Left kidney (tissue), 2 donors: ENCODE data around the gene CELF2. TPM values are rescaled to one million over a fixed set of nuclear protein-coding genes. Genes with fewer than 3 reads are reported as not detected.
"Not testable (repeated sequence)": the region's sequence is repeated elsewhere in the genome, so short reads cannot be mapped to it uniquely, and the experiment has no call there.

Experiments used
- DNase-seq: peaks from one replicate; pipeline ENCODE4 v3.0.0-alpha.2; 2013
- polyA plus RNA-seq: library from polyadenylated mRNA; unstranded; fragments of 120-200 nt; gene quantifications from one replicate; pipeline ENCODE4 v1.2.1, GENCODE V29; 2013; ENCODE audit not compliant: insufficient read length

The CELF2 gene
- polyA plus RNA-seq, 1 donor: 12.5 TPM

DNA sequence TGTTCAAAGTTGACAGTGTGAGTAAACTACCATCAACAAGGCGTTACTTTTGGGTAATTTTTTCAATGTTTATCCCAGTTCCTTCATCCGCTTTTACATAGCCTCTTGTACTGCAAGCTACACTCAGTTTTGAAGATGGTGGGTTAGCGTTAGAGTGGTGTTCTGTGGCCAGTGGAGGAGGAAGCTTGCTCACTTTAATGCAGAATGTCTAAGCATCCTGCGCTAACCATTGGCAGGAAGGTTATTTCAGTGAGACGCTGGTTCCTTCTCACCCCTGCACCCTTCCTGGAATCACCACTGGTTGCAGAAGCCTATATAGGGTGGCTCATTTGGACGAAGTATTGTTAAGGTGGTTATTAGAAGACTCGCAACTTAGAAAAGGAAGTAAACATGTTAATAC, 159.1 kb downstream of the CELF2 start:
- no peak for DNase-seq

DNA sequence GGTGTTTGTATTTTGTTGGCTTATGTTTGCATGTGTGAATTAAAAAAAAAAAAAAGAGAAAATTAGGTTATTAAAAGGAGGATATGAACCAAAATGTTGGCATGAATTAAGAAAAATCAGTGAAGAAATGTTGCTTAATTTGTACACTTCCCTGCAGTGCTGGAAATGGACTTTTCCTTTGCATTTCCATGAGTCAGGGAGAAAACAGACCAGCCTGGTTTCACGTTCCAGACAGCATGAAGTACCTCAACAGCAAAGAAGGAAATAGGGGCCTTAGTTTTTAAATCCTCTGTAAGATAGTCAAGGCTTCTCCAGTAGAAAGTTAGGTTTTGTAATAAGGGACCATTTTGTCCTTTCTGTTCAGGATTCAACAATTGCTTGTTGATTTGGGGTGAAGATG, 159.7 kb downstream of the CELF2 start:
- DNase-seq: no peak

DNA sequence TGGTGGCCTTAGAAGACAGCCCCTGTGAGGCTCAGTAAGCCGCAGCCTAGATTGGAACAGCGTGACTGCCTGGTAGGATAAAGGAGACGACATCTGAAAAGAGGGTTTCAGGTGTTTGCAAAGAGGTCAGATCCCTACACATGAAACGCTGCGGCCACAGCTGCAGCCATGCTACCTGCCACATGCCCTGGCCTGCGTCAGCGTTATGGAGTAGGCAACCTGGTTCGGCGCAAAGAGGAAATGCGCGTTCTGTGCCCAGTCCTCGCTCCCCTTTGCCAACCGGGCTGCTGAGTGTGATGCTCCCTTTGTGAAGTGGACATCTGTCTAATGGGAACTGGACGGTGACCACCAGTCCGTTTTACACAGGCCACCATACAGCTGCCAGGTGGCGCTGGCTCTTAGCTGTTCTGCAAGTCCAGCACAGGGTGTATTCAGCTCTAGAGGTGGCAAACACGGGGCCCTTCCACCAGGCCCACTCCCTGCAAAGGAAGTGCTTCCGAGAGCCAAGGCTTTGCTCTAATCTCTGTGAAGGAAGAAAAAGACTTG, 160.3 kb downstream of the CELF2 start:
- no peak for DNase-seq

DNA sequence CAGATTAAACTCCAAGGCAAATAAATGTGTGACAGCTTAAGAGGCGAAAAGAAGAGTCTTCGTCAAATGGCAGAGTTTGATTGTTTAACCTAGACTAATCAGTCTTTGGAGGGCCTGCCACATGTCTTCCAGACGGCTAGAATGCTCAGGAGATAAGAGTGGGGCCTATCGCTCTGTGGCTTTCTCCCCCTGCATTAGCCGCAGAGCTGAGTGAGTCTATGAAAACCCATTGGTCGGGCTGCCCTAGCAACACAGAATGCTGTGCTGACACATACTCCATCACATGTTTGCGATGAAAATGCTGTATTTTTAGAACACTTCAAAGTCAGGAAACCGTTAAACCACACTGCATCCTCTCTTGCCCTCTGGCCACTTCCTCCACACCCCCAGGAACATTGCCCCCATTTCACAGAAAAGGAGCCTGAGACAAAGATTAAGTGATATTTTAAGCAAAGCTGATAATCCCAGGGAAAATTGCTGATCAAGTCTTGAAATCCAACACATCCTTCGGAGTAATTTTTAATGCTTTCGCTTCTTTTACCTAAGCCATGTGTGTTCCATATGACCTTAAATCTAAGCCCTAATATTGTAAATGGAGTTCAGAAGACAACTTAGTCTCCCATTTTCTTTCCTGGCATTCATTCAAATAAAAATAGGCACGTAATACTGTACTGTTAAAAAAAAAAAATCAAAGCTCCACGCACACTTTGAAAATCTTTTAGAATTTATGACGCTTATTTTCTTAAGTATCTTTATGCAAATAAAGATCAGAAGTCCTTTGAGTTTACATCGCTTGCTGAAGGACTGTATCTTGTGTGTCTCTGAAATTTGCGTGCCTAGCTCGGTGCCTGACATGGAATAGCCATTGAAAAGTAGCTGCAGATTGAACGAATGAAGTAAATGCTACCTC, 161.2 kb downstream of the CELF2 start:
- DNase-seq: no peak

DNA sequence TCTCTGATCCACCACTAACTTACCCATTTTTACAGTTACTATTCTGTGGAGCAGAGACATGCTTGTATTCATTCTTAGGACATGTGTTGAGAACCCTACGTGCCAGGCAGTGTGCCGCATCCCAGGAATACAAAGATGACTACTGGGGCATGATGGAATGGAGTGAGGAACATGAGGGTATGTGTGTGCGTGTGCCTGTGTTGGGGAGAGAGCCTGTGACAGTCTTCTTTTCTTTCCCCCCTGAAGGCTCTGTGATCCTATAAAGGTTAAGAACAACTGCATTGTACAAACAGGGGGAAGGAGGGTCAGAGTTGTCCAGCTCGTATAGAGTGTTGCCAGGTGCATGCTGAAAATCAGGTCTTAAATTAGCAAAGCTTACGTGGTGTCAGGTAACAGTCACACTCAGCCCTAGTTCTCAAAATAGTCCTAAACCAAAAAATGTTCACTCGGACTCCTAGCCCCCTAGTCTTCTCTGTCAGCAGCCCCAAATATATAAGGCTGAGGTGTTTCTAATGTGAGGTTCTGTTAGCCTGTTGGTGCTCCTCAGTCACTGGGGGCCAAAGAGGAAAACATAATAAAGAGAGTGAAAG, 161.9 kb downstream of the CELF2 start:
- DNase-seq: no peak

DNA sequence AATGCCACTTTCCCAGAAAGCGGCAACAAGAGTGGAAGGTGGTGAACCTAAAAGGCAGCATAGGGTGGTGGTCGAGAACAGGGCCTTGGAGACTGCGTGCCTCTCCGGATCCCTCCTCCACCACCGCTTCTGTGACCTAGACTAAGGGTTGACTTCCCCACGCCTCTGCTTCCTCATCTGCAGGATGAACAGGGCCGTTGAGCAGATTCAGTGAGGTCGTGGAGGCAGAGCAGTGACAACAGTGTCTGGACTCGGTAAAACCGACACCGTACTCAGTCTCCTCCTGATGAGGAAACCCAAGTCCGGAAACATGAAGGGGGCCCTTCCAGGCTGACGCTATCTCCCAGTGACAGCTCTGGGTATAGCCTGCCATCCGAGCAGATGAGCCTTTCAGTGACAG, 162.6 kb downstream of the CELF2 start:
- DNase-seq: no peak

DNA sequence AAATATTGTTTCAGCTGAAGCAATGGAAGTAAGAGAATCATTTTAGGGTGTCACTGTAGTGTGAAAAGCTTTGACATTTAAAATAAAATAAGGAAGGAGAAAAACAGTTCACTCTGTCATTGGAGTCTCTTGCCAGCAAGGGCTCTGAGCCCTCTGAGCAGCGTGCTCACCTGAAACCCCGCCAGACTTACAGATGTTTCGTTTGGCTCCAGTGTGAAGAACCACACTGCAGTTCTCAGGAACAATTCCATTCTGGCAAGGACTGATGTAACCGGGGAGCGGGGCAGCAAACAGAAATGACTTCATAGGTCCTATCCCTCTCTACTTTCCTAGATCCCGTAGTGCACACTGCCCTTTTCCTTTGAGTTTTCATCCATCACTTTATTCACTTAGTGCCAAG, 164.3 kb downstream of the CELF2 start:
- DNase-seq: no peak

DNA sequence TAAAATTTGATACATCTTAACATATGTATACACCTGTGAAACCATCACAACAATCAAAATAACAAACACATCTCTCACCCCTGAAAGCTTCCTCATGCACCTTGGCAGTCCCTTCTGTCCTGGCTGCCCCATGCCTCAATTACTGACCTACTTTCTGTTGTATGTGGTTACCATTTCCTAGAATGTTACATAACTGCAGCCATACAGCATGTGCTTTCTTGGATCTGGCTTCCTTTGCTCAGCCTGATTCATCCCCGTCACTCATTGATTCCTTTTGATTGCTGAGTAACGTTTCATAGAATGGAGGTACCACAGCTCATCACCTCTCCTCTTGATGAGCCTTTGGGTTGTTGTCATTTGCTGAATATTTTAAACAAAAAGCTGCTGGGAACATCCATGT, 165.3 kb downstream of the CELF2 start:
- no peak for DNase-seq

DNA sequence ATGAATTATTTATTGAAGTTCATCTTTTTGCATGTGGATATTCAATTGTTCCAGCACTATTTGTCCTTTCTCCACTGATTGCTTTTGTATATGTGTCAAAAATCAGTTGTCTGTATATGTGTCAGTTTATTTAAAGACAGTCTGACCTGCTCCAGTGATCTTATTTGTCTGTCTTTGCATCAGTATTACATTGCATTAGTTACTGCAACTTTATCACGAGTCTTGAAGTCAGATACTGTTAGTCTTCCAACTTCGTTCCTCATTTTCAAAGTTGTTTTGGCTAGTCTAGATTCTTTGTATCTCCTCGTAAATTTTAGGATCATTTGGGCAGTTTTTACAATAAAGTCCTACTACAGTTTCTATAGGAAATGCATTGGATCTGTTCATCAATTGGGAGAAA, 166.4 kb downstream of the CELF2 start:
- DNase-seq: no peak

DNA sequence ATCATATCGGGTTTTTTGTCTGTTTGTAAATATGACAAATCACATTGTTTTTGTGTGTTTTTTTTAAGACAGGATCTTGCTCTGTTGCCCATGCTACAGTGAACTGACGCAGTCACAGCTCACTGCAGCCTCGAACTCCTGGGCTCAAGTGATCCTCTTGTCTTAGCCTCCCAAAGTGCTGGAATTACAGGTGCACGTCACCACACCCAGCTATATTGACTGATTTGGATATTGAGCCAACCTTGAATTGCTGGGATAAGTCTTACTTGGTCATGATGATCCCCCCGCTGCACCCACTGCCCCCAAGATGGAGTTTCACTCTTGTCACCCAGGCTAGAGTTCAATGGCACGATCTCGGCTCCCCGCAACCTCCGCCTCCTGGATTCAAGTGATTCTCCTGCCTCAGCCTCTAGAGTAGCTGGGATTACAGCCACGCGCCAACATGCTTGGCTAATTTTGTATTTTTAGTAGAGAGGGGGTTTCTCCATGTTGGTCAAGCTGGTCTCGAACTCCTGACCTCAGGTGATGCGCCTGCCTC, 167.5 kb downstream of the CELF2 start:
- not testable (repeated sequence) for DNase-seq

DNA sequence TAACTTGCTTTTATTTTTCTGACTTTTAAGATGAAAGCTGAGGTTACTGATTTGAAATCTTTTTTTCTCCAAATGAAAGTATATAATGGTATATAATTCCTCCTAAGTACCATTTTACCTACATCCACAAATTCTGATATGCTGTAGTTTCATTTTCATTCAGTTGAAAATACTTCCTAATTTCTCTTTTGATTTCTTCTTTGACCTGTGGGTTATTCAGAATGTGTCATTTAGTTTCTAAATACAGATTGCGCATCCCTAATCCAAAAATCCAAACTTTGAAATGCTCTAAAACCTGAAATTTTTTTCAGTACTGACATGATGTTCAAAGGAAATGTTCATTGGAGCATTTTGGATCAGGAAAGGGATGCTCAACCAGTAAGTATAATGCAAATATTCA, 168.7 kb downstream of the CELF2 start:
- no peak for DNase-seq

DNA sequence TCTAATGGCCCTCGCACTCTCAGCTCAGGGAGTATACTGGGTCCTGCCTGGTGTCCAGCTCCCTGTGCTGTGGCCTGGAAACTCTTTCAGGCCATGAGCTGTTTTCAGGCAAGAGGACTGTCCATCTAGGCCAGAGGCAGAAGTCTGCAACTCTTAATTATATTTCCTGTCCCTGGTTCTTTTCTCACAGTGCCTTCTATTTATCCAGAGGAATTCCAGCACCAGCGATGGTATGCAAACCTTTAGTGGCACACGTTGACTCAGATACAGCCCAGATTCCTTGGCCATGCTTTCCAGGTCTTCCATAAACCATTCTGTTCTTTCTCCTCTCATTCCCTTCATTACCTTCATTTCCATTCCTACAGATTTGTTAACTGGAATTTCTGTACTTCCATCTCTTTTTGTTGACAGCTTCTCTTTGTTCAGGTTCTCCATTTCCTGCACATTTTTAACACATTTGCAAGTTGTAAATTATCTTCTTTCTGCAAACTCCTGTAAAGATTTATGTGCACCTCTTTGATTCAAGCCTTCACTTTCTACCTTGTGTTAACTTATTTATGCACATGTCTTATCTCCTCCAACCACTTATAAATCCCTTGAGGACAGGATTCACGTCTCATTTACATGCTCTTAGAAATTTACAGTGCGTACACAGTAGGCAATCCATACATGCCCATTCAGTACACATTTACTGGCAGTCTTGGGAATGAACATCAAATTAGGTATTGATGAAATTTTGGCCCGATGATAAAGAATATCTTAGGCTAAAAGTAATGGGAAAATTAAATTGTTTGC, 172.1 kb downstream of the CELF2 start:
- no peak for DNase-seq

DNA sequence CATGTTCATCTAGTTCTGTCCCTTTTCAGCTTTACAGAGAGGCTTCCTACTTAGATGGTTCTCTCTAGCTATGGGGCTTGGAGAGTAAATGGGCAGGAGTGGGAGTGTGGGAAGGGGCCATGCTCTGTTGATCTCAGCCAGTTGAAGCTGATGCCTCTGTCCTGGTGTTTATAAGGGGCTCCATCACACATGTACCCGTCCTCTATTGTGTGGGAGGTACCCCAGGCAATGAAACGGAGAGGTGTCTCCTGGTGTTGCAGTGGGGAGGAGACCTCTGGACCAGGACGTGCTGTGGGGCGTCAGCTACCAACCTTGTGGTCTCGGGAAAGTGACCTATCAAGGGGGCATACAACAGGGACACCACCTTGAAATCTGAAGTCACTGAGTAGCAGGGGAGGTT, 173.5 kb downstream of the CELF2 start:
- no peak for DNase-seq

DNA sequence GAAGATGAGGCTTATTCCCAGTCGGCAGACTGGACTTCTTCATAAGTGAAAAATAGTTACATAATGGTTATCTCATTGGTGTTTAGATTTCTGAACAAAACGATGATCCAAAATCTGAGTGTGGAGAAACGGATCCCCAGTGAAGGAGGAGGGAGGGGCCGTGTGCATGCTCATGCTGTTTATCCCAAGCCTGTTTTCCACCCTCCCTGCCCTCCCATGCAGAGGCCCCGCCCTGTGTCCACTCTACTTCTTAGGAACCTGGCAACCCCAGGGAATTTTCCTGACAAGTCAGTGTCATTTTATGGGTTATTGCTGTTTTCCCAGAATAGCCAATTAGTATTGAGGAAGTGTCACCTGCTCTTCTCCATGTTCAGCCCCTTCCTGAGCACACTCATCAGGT, 174.0 kb downstream of the CELF2 start:
- no peak for DNase-seq

DNA sequence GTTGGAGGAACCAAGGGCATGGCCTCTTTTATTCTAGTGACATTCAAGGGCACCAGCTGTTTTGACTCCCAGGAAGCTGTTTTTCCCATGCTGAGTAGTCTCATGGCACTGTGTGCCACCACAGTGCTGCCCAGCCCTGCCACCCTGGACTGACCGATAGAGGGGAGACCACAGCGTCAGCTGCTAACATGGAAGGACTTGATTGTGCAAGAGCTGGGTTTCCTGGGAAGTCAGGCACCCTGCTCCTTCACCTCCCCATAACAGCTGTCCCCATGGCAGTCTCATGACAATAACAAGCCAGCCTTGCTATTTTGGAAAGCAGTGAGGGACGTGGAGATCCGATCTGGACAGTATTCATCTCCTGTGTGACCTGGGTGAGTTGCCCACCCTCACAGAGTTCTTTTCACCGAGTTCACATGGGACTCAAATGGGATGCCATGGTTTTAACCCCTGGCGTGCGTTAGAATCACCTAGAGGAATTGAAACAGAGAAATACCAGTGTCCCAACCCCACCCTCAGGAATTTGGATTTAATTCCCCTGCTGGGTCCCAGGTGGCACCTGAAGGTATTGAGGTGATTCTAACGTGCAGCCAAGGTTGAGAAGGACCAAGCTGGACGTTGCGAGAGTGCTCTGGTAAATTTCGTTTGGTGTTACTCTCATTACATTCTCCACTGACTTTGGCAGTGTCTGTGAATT, 174.8 kb downstream of the CELF2 start:
- DNase-seq: no peak

DNA sequence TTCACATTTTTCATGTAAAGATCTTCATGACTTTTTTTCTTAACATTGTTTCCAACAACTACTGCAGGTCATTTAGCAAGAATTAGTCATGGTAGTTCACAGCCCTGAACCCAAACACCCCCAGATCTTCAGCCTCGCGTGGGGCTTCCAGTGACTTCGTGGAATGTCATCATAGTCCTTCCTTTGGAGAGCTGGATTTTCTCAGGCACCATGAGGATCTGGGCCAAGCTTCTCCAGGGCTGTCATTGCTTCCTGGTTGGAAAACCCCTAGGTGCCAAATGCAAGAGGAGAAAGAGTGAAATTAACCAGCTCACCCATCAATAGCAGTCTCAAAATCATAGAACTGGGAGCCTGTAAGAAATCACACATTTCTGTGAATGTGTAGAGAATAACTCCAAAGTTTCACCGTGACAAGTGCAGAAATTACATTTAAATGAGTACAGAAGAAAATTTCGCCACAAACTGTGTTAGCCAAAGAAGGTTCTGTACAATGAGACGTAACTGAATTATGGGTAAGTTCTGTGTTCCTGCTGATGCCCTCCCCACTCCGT, 175.4 kb downstream of the CELF2 start:
- DNase-seq: no peak

DNA sequence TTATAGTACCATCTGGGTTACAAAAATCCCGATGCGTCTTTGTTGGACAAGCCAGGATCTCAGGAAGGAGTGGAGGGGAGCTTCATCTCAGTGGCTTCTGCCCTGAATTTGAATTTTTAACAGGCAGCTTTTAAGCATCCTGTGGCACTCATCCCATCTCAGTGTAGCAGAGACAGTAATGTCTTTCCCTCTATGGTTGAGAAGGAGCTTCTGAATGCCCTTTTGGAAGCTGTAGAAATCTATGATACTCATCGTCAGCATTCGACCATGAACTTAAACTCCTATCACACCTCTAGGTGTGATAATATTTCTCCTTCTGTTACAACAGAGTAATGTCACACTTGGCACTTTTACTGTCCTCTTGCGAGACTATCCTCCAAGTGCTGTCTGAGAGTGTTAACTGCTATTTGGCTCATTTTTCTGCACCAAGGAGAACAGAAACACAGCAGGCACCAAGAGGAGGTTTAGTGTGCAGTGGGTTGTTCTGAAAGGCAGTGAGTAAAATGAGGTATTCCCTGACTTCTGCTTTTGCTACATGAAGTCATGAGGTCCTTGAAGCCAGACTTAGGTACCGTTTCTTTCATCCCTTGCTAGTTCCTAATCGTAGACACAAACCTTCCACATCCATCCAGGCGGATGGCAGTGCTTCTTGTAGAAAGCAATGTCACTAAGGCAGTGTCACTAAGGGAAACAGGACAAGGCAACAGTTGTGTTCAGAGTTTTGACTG, 177.4 kb downstream of the CELF2 start:
- no peak for DNase-seq

DNA sequence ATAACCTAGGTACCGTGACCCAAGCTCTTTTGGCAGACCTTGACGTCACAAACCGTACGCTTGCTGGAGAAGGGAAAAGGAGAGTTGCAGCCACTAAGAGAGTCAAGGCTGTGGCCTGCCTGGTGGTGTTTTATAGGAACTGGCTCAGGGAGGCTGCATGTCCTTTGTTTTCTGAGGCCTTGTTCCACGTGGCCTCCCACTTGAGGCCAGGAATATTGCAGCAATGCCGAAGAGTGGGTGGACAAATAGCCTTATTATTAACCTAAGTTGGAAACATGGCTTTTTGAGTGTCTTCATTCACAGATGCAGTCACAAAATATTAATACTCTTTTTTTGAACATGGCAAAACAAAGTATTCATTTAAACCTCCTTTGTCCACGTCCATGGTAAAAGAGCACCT, 178.0 kb downstream of the CELF2 start:
- DNase-seq: no peak

DNA sequence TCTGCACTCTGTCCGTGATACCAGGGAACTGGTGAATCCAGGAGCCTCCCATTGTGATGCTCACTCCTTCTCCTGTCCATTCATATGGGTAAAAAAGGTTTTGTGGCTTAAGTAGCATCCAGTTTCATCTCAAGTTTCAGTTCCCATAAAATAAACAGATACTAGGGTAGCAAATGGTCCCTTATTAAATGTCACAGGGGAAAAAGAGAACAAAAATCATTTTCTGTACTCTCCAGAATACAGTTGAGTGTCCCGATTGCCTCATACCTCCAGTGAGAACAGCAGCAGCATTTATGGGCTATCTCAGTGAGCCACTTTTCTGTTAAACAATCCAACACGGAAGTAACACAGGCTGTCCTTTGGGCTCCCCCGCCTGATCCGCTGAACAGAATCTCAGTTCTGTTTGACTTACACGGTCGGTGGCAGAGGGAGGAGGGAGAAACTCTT, 179.6 kb downstream of the CELF2 start:
- DNase-seq: no peak

DNA sequence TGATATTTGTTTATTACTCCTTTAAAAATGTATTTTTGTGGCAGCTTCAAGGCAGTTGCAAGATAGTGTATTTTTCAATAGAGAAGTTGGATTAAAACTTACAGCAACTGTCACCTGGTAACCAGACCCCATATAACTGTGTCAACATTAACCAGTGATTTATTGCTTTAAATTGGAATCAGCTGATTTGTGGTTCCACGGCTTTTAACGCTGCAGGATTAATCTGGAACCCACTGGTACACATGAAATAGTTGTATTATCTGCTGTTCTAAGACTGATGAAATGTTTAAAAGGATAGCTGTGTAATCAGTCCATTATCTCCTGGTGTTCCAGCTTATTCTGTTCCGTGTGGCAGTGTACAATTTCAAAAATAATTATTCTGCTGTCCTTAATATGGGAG, 180.2 kb downstream of the CELF2 start:
- DNase-seq: no peak

DNA sequence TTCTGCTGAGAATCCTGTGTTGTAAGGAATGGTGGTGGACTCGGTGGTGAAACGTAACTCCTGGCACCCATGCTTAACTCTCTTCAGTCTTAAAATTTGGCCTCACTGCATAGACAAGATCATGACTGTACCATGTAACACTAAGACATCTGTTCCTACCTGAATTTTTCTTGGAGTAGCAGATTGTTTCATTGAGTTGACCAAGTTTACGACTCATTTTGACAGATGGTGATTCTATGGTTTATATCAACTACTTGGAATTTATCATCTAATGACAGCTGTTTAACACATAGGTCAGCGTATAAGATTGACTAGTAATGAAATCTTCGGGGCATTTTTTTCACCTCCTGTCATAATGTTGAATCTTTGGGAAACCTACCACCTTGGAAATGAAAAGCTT, 184.2 kb downstream of the CELF2 start:
- DNase-seq: no peak
